Smooth muscle cell (in vitro differentiated cells): ENCODE results near the gene SLC28A2. TPM values are rescaled to one million over a fixed set of nuclear protein-coding genes. Genes with fewer than 3 reads are reported as not detected.

Source experiments
- DNase-seq: peaks from one replicate; lab custom pipeline; 2025; ENCODE audit not compliant: unreplicated experiment; lab: John Stamatoyannopoulos, UW
- H2AFZ ChIP-seq: fragments of 200-600 bp; sonication (generic); 2 replicates; pipeline ENCODE4 v1.6.0; 2016; ENCODE audit warnings: antibody characterized with exemption, low read depth, mild to moderate bottlenecking
- H3F3A ChIP-seq: fragments of 200-600 bp; sonication (generic); 2 replicates; pipeline ENCODE4 v1.6.0; 2017; ENCODE audit warnings: antibody characterized with exemption, low read depth
- H3K27ac ChIP-seq: fragments of 200-600 bp; sonication (generic); 2 replicates; pipeline ENCODE4 v1.5.1; 2016; ENCODE audit warnings: low read depth, mild to moderate bottlenecking
- H3K27me3 ChIP-seq: fragments of 200-600 bp; sonication (generic); 2 replicates; pipeline ENCODE4 v1.6.1; 2016; ENCODE audit warnings: low read depth, mild to moderate bottlenecking
- H3K36me3 ChIP-seq: fragments of 200-600 bp; sonication (generic); 2 replicates; pipeline ENCODE4 v1.5.1; 2016; ENCODE audit warnings: low read depth
- H3K4me1 ChIP-seq: fragments of 200-600 bp; sonication (generic); 2 replicates; pipeline ENCODE4 v1.5.1; 2016; ENCODE audit warnings: low read depth
- H3K4me2 ChIP-seq: fragments of 200-600 bp; sonication (generic); 2 replicates; pipeline ENCODE4 v1.6.0; 2016; ENCODE audit warnings: mild to moderate bottlenecking
- H3K4me3 ChIP-seq: fragments of 200-600 bp; sonication (generic); 2 replicates; pipeline ENCODE4 v1.5.1; 2016; ENCODE audit warnings: mild to moderate bottlenecking
- H3K79me2 ChIP-seq: fragments of 200-600 bp; sonication (generic); 2 replicates; pipeline ENCODE4 v1.6.0; 2016; ENCODE audit warnings: low read depth, mild to moderate bottlenecking
- H3K9ac ChIP-seq: fragments of 200-600 bp; sonication (generic); 2 replicates; pipeline ENCODE4 v1.6.0; 2016; ENCODE audit warnings: low read depth
- H3K9me3 ChIP-seq: fragments of 200-600 bp; sonication (generic); replicated peaks from 2 replicates; pipeline ENCODE4 v1.5.1; 2016; ENCODE audit warnings: low read depth
- H4K20me1 ChIP-seq: fragments of 200-600 bp; sonication (generic); 2 replicates; pipeline ENCODE4 v1.6.0; 2016; ENCODE audit warnings: low read depth
- CTCF ChIP-seq: fragments of 200-600 bp; sonication (generic); IDR thresholded peaks from 2 replicates; pipeline ENCODE4 v1.5.1; 2017; ENCODE audit warnings: borderline replicate concordance, mild to moderate bottlenecking, antibody characterized with exemption; ENCODE audit not compliant: insufficient read depth, poor library complexity, severe bottlenecking
- WGBS: methylation state at CpG from one replicate; pipeline ENCODE4 v1.1.7; 2016; ENCODE audit warnings: low lambda C conversion rate; 5-methylcytosine and 5-hydroxymethylcytosine counted together
- polyA plus RNA-seq: library from polyadenylated mRNA; unstranded; fragments of >200 nt; fragmentation: Nextera tagmentation; extraction: Ambion mirVana; gene quantifications from 2 replicates; pipeline ENCODE4 v1.2.1, GENCODE V29; 2016
- total RNA-seq: library from RNA; depleted of rRNA; stranded (reverse); fragments of >200 nt; gene quantifications from 2 replicates; pipeline ENCODE4 v1.2.3, GENCODE V29; 2014

SLC28A2 gene
- total and polyA plus RNA-seq, 2 experiments from 2014 or later, result not detected

DNA sequence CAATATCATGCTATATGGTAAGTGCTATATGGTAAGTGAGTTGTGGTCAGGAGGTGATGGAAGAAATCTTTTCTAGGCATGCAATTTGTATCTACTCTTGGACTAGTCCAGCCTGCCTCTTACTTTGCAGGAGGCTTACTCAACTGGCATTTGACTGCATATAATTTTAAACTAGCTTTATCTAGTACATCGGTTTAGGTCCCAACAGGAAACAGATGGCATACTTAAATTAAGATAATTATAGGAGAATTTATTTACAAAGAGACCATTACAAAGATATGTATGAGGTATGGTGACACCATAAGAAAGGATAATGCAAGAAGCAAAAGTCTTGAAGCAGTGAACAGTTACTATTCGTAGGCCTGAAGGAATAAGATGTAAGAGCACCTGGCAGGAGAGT lies 7.8 kb downstream of the SLC28A2 start:
- H3K9me3 ChIP-seq, result no peaks in the 10 kb centered on the region
- no peak for DNase-seq
- H3K27ac ChIP-seq, result no peak overlapping the region
- no peaks in the 10 kb centered on the region for H3K4me1 ChIP-seq
- H3K4me3 ChIP-seq, result no peak overlapping the region
- H3F3A ChIP-seq, result no peaks in the 10 kb centered on the region
- H3K79me2 ChIP-seq, result no peaks in the 10 kb centered on the region
- H4K20me1 ChIP-seq, result no peaks in the 10 kb centered on the region
- WGBS, result 80% methylated on average over 2 of the region's 2 CpGs
- H2AFZ ChIP-seq, result no peak overlapping the region
- no peaks in the 10 kb centered on the region for H3K27me3 ChIP-seq
- H3K36me3 ChIP-seq, result no peaks in the 10 kb centered on the region
- no peak for TF ChIP-seq CTCF
- H3K9ac ChIP-seq, result no peak overlapping the region
- no peak overlapping the region for H3K4me2 ChIP-seq

GRCh38 chr15:45262906-45263461 lies 10.9 kb downstream of the SLC28A2 start:
- Histone ChIP-seq H3K9ac (no peak overlapping the region), H3K4me1 (no peaks in the 10 kb centered on the region), H3K27ac (no peak overlapping the region), H3K27me3 (no peaks in the 10 kb centered on the region), H3K79me2 (no peaks in the 10 kb centered on the region), H3K9me3 (no peaks in the 10 kb centered on the region), H2AFZ (no peak overlapping the region), H4K20me1 (no peaks in the 10 kb centered on the region), H3K36me3 (no peaks in the 10 kb centered on the region), H3F3A (no peaks in the 10 kb centered on the region), H3K4me2 (no peak overlapping the region), H3K4me3 (no peak overlapping the region)
- TF ChIP-seq CTCF, result no peak
- WGBS, result 58% methylated on average over 4 of the region's 4 CpGs
- no peak for DNase-seq

DNA sequence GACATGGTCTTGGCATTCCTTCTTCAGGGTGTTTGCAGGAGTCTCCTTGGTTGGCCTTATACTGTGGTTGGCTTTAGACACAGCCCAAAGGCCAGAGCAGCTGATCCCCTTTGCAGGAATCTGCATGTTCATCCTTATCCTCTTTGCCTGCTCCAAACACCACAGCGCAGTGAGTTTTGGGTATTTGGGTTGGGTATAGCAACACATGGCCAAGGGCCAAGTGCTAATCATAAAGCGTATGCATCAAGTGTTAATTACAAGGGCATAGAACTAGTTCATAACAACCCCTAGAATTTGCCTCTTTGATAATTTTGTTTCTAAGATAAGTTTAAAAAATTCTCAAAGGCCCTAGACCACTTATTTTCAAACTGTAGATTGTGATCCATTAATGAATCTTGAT lies 11.8 kb downstream of the SLC28A2 start:
- no peak overlapping the region for H3K9ac ChIP-seq
- no peak overlapping the region for H3K27ac ChIP-seq
- H2AFZ ChIP-seq, result no peak overlapping the region
- H3K4me3 ChIP-seq, result no peak overlapping the region
- H4K20me1 ChIP-seq, result no peaks in the 10 kb centered on the region
- H3K4me2 ChIP-seq, result no peak overlapping the region
- no peaks in the 10 kb centered on the region for H3K79me2 ChIP-seq
- 93% methylated on average over 2 of the region's 2 CpGs for WGBS
- no peaks in the 10 kb centered on the region for H3K27me3 ChIP-seq
- TF ChIP-seq CTCF, result no peak
- no peaks in the 10 kb centered on the region for H3K36me3 ChIP-seq
- no peak for DNase-seq
- H3K4me1 ChIP-seq, result no peaks in the 10 kb centered on the region
- no peaks in the 10 kb centered on the region for H3F3A ChIP-seq
- H3K9me3 ChIP-seq, result no peaks in the 10 kb centered on the region

DNA sequence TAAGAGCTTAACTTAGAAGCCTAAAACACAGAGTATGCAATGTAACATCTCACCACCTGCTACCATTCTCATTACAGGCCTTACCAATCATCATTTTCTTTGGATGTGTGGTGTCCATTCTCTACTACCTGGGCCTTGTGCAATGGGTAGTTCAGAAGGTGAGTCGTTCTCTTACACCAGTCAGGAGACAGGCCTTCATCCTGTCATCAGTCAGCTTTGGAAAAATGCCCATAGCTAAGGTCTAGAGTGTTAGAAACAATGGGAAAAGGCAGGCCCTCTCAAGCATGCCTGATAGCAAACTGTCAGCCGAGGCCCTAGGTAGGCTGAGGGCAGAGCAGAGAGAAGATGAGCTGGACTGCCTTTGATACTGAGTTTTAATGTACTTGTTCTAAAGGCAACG lies 13.5 kb downstream of the SLC28A2 start:
- Histone ChIP-seq H3K27me3 (no peaks in the 10 kb centered on the region), H3K36me3 (no peaks in the 10 kb centered on the region), H3K4me3 (no peak overlapping the region), H3F3A (no peaks in the 10 kb centered on the region), H3K9ac (no peak overlapping the region), H3K79me2 (no peaks in the 10 kb centered on the region), H3K27ac (no peak overlapping the region), H3K4me2 (no peak overlapping the region), H3K9me3 (no peaks in the 10 kb centered on the region), H3K4me1 (no peaks in the 10 kb centered on the region), H4K20me1 (no peaks in the 10 kb centered on the region), H2AFZ (no peak overlapping the region)
- DNase-seq, result no peak
- 91% methylated on average over 3 of the region's 3 CpGs for WGBS
- no peak for TF ChIP-seq CTCF
